ENCODE data around the gene PSMD8. TPM values are rescaled to one million over a fixed set of nuclear protein-coding genes. Genes with fewer than 3 reads are reported as not detected.
"Not testable (repeated sequence)": the region's sequence is repeated elsewhere in the genome, so short reads cannot be mapped to it uniquely, and the experiment has no call there.

PSMD8 gene
- total RNA-seq, 1 experiment from 2014 or later = 367 TPM

DNA sequence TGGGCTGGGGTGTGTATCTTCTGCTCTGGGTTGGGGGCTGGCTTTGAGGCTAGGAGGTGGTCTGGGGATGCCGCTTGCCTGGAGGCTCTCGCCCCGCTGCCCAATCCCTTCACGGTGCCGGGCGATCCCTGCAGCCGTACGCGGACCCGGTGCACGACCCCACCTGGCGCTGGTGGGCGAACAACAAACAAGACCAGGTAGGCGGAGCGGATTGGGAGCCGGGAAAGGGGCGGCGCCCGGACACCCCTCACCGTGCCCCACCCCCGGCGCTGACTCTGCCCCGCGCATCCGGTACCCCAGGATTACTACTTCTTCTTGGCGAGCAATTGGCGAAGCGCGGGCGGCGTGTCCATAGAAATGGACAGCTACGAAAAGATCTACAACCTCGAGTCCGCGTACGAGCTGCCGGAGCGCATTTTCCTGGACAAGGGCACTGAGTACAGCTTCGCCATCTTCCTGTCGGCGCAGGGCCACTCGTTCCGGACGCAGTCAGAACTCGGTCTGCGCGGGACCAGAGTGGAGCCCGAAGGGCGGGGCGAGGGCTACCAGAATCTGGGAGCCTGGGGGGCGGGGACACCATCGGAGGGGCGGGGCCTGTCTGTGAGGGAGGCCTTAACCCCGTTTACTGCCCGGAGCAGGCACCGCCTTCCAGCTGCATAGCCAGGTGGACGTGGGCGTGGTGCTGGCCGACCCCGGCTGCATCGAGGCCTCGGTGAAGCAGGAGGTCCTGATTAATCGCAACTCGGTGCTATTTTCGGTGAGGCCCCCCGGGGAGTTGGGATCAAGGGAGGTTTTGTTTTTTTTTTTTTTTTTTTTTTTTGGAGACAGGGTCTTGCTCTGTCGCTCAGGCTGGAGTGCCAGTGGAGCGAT, 12.1 kb upstream of the PSMD8 start:
- peak overlapping the region; percentile 93 for H2AFZ ChIP-seq (ENCODE audit: low read length)
- H3K79me2 ChIP-seq (ENCODE audit: low read length) = no peaks in the 10 kb centered on the region
- peaks cover 22% of the 10 kb centered on the region for H3K27me3 ChIP-seq (ENCODE audit: low read length)
- H3K9ac ChIP-seq (ENCODE audit: low read length) = no peak overlapping the region
- peak overlapping the region; percentile 80 for H3K4me3 ChIP-seq (ENCODE audit: low read length)
- peak; percentile 76 for ATAC-seq
- ChIA-PET POLR2A (ENCODE audit: unreplicated experiment) (interaction anchor here (0.5 kb wide), 1 partner anchor 97 kb away, joined by 3 read pairs; no protein-coding TSS in a partner anchor), CTCF (interaction anchor here (0.6 kb wide), 1 partner anchor 125 kb away, joined by 3 read pairs; no protein-coding TSS in a partner anchor)
- intact Hi-C loops (cut with micrococcal nuclease) = no loop called here
- H3K27ac ChIP-seq (ENCODE audit: low read length) = no peak overlapping the region
- BruUV-seq (replicated peaks) = TSS peak; percentile 96
- no peaks in the 10 kb centered on the region for H3F3A ChIP-seq (ENCODE audit: low read length, unreplicated experiment)
- H4K20me1 ChIP-seq (ENCODE audit: low read length) = no peaks in the 10 kb centered on the region
- TF ChIP-seq EZH2 (IDR thresholded peaks at IDR 0.05; ENCODE audit: low read length, unreplicated experiment) (no peak), EZH2phosphoT487 (IDR thresholded peaks at IDR 0.05; ENCODE audit: borderline replicate concordance, low read length) (no peak)
- TF ChIP-seq, protein P1, sequence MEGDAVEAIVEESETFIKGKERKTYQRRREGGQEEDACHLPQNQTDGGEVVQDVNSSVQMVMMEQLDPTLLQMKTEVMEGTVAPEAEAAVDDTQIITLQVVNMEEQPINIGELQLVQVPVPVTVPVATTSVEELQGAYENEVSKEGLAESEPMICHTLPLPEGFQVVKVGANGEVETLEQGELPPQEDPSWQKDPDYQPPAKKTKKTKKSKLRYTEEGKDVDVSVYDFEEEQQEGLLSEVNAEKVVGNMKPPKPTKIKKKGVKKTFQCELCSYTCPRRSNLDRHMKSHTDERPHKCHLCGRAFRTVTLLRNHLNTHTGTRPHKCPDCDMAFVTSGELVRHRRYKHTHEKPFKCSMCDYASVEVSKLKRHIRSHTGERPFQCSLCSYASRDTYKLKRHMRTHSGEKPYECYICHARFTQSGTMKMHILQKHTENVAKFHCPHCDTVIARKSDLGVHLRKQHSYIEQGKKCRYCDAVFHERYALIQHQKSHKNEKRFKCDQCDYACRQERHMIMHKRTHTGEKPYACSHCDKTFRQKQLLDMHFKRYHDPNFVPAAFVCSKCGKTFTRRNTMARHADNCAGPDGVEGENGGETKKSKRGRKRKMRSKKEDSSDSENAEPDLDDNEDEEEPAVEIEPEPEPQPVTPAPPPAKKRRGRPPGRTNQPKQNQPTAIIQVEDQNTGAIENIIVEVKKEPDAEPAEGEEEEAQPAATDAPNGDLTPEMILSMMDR (conservative IDR thresholded peaks at IDR 0.05; ENCODE audit: low read depth, low read length) = no peak
- H3K4me1 ChIP-seq (ENCODE audit: insufficient read depth, low read length) = peaks cover 6% of the 10 kb centered on the region; the same call in 1 of the 2 replicates
- no peaks in the 10 kb centered on the region for H3K9me2 ChIP-seq (replicated peaks; ENCODE audit: low read length)
- peak overlapping the region; percentile 99 for H3K4me2 ChIP-seq (ENCODE audit: low read length)
- no peaks in the 10 kb centered on the region for H3K9me3 ChIP-seq (ENCODE audit: low read length)
- DNase-seq = peak; percentile 73
- H3K36me3 ChIP-seq (ENCODE audit: low read depth, low read length) = no peaks in the 10 kb centered on the region

DNA sequence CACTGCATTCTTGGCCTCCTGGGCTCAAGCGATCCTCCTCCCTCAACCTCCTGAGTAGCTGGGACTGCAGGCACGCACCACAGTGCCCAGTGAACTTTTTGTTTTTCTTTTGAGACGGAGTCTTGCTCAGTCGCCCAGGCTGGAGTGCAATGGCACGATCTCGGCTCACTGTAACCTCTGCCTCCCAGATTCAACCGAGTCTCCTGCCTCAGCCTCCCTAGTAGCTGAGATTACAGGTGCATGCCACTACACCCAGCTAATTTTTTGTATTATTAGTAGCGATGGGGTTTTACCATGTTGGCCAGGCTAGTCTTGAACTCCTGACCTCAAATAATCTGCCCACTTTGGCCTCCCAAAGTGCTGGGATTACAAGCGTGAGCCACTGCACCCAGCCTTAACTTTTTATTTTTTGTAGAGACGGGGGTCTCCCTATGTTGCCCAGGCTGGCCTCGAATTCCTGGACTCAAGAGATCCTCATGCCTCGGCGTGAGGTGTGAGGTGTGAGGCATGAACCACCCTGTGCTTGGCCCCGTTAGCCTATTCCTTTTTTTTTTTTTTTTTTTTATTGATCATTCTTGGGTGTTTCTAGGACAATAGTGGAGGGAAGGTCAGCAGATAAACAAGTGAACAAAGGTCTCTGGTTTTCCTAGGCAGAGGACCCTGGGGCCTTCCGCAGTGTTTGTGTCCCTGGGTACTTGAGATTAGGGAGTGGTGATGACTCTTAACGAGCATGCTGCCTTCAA, 11.3 kb upstream of the PSMD8 start:
- Histone ChIP-seq H3K4me2 (ENCODE audit: low read length) (peak overlapping the region; percentile 99), H3K4me3 (ENCODE audit: low read length) (peak overlapping the region; percentile 80; the same call in 1 of the 2 replicates), H3K27me3 (ENCODE audit: low read length) (peaks cover 22% of the 10 kb centered on the region), H2AFZ (ENCODE audit: low read length) (peak overlapping the region; percentile 93; the same call in 1 of the 2 replicates)
- H3K36me3 ChIP-seq (ENCODE audit: low read depth, low read length); H3K9me3 ChIP-seq (ENCODE audit: low read length); CTCF ChIA-PET; DNase-seq; H3K9ac ChIP-seq (ENCODE audit: low read length); H3K4me1 ChIP-seq (ENCODE audit: insufficient read depth, low read length); H3K79me2 ChIP-seq (ENCODE audit: low read length); H3F3A ChIP-seq (ENCODE audit: low read length, unreplicated experiment); H4K20me1 ChIP-seq (ENCODE audit: low read length); H3K9me2 ChIP-seq (replicated peaks; ENCODE audit: low read length); H3K27ac ChIP-seq (ENCODE audit: low read length); ATAC-seq; intact Hi-C loops (cut with micrococcal nuclease): not testable (repeated sequence)
- POLR2A ChIA-PET (ENCODE audit: unreplicated experiment) = interaction anchor here (0.5 kb wide), 1 partner anchor 98 kb away, joined by 3 read pairs; no protein-coding TSS in a partner anchor
- TSS peak; percentile 47 for BruUV-seq (replicated peaks)

DNA sequence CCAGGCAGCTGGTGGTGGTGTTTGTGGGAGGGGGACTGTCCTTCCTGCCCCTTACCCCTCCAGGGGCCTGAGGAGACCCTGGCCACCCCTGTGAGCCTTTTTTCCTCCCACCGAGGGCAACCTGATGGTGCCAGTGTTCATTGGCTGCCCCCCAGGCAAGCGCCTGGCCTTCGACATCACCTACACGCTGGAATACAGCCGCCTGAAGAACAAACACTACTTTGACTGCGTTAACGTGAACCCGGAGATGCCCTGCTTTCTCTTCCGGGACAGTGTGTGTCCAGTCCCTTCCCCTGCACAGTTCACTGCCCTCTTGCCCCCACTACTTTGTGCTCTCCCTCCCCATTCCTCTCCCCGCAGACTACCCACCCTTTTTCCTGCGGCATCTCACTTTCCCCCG, 7.3 kb upstream of the PSMD8 start:
- DNase-seq = no peak
- Histone ChIP-seq H3K27me3 (ENCODE audit: low read length) (no peaks in the 10 kb centered on the region), H4K20me1 (ENCODE audit: low read length) (no peaks in the 10 kb centered on the region), H3K4me2 (ENCODE audit: low read length) (no peak overlapping the region), H3K9me3 (ENCODE audit: low read length) (no peaks in the 10 kb centered on the region), H3F3A (ENCODE audit: low read length, unreplicated experiment) (no peaks in the 10 kb centered on the region), H3K4me3 (ENCODE audit: low read length) (no peak overlapping the region), H2AFZ (ENCODE audit: low read length) (no peak overlapping the region), H3K27ac (ENCODE audit: low read length) (no peak overlapping the region), H3K9me2 (replicated peaks; ENCODE audit: low read length) (no peaks in the 10 kb centered on the region), H3K9ac (ENCODE audit: low read length) (no peak overlapping the region), H3K79me2 (ENCODE audit: low read length) (no peaks in the 10 kb centered on the region), H3K4me1 (ENCODE audit: insufficient read depth, low read length) (no peaks in the 10 kb centered on the region), H3K36me3 (ENCODE audit: low read depth, low read length) (no peaks in the 10 kb centered on the region)
- ChIA-PET POLR2A (ENCODE audit: unreplicated experiment) (no interaction called here), CTCF (no interaction called here)
- no peak for ATAC-seq
- TF ChIP-seq EZH2 (IDR thresholded peaks at IDR 0.05; ENCODE audit: low read length, unreplicated experiment) = no peak
- TF ChIP-seq, protein P1 (conservative IDR thresholded peaks at IDR 0.05; ENCODE audit: low read depth, low read length) = no peak
- TF ChIP-seq EZH2phosphoT487 (IDR thresholded peaks at IDR 0.05; ENCODE audit: borderline replicate concordance, low read length) = no peak
- intact Hi-C loops (cut with micrococcal nuclease) = no loop called here
- BruUV-seq (replicated peaks) = no TSS peak

All from PC-3 (cell line).